Central memory CD8-positive, alpha-beta T cell (primary cell): Measurements from ENCODE around the gene COL1A2.

Experiments
- ATAC-seq: fragments of 150-1000 bp; cut with Tn5 transposase; replicated peaks from 2 replicates; pipeline ENCODE4 v1.10.0; 2022; ENCODE audit warnings: mild to moderate bottlenecking, moderate FRiP score, moderate number of reproducible peaks; ENCODE audit not compliant: poor library complexity, severe bottlenecking; ENCODE audit errors: extremely low read depth
- DNase-seq, 2 donors: peaks; one replicate each; pipeline ENCODE4 v3.0.0; 2021; ENCODE audit warnings: low spot score in 2 of 2
- H3K27ac Mint-ChIP-seq: one replicate; pipeline ENCODE4 v1.8.0; 2022; ENCODE audit warnings: low read depth, mild to moderate bottlenecking, moderate library complexity, mixed read lengths
- H3K27me3 Mint-ChIP-seq: one replicate; pipeline ENCODE4 v1.8.0; 2022; ENCODE audit warnings: mixed read lengths
- H3K36me3 Mint-ChIP-seq: one replicate; pipeline ENCODE4 v1.8.0; 2022; ENCODE audit warnings: mild to moderate bottlenecking, moderate library complexity, mixed read lengths; ENCODE audit not compliant: insufficient read depth
- H3K4me1 Mint-ChIP-seq: one replicate; pipeline ENCODE4 v1.8.0; 2022; ENCODE audit warnings: mixed read lengths
- H3K4me3 Mint-ChIP-seq: one replicate; pipeline ENCODE4 v1.8.0; 2022; ENCODE audit warnings: mild to moderate bottlenecking, moderate library complexity, mixed read lengths
- H3K9me3 Mint-ChIP-seq: one replicate; pipeline ENCODE4 v1.8.0; 2022; ENCODE audit warnings: mixed read lengths

Gene COL1A2

GRCh38 chr7:94366832-94367231, 27.9 kb upstream of the COL1A2 start:
- no peaks in the 10 kb centered on the region for H3K36me3 Mint-ChIP-seq
- no peak for DNase-seq
- no peak overlapping the region for H3K27ac Mint-ChIP-seq
- ATAC-seq, result no peak
- no peaks in the 10 kb centered on the region for H3K27me3 Mint-ChIP-seq
- H3K4me3 Mint-ChIP-seq, result no peak overlapping the region
- no peaks in the 10 kb centered on the region for H3K9me3 Mint-ChIP-seq
- no peaks in the 10 kb centered on the region for H3K4me1 Mint-ChIP-seq

- DNase-seq (no peak), ATAC-seq (no peak)
- no peaks in the 10 kb centered on the region for H3K36me3 Mint-ChIP-seq
- no peak overlapping the region for H3K4me3 Mint-ChIP-seq
- no peaks in the 10 kb centered on the region for H3K27me3 Mint-ChIP-seq
- H3K4me1 Mint-ChIP-seq, result no peaks in the 10 kb centered on the region
- no peak overlapping the region for H3K27ac Mint-ChIP-seq
- H3K9me3 Mint-ChIP-seq, result no peaks in the 10 kb centered on the region
Measured at GRCh38 chr7:94367949-94368348, 26.7 kb upstream of the COL1A2 start.

DNA sequence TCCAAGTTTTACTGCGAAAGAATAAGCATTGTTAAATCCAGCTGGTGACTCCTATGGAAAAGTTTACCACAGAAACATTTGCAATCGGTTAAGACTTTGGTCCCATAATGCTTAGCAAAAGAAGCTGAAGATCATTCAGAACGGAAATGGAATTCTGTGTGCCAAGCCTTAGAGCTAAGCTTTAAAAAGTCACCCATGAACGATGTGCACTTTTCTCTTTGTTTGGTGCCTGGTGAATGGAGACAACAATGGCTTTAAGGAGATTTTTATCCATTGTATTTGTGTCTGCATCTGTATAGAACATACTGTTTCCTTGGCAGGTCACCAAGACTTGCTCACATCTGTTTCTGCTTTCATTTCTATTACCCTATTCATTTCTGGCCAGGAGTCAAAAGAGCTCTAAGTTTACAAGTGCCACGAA, 26.3 kb upstream of the COL1A2 start:
- no peaks in the 10 kb centered on the region for H3K4me1 Mint-ChIP-seq
- no peak overlapping the region for H3K27ac Mint-ChIP-seq
- H3K36me3 Mint-ChIP-seq, result no peaks in the 10 kb centered on the region
- DNase-seq (no peak), ATAC-seq (no peak)
- H3K9me3 Mint-ChIP-seq, result no peaks in the 10 kb centered on the region
- H3K4me3 Mint-ChIP-seq, result no peak overlapping the region
- no peaks in the 10 kb centered on the region for H3K27me3 Mint-ChIP-seq

DNA sequence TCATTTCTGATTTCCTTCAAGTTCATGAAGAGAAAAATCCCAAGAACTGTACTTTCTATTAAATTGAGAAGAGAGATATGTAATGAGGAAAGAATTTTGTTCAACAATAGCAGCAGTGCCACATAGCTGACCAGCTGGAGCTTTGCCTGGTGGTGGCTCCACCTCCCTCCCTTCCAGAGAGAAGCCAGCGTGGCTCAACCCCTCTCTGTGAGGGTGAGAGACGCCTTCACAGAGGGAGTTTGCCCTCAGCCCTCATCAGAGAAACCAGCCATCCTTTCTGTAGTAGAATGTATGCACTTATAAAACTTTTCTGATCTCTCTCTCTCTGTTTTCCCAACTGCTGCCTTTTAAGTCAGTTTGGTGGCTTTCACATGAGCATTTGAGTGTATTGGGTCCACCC, 20.5 kb upstream of the COL1A2 start:
- Mint-ChIP-seq H3K27me3 (no peaks in the 10 kb centered on the region), H3K36me3 (no peaks in the 10 kb centered on the region), H3K4me1 (no peaks in the 10 kb centered on the region), H3K9me3 (no peaks in the 10 kb centered on the region), H3K27ac (no peak overlapping the region), H3K4me3 (no peak overlapping the region)
- no peak for ATAC-seq
- DNase-seq, result no peak

- ATAC-seq, result no peak
- Mint-ChIP-seq H3K4me1 (no peaks in the 10 kb centered on the region), H3K27me3 (no peaks in the 10 kb centered on the region), H3K27ac (no peak overlapping the region), H3K9me3 (no peaks in the 10 kb centered on the region), H3K4me3 (no peak overlapping the region), H3K36me3 (no peaks in the 10 kb centered on the region)
- no peak for DNase-seq
Measured at GRCh38 chr7:94374721-94375566, 19.8 kb upstream of the COL1A2 start.

DNA sequence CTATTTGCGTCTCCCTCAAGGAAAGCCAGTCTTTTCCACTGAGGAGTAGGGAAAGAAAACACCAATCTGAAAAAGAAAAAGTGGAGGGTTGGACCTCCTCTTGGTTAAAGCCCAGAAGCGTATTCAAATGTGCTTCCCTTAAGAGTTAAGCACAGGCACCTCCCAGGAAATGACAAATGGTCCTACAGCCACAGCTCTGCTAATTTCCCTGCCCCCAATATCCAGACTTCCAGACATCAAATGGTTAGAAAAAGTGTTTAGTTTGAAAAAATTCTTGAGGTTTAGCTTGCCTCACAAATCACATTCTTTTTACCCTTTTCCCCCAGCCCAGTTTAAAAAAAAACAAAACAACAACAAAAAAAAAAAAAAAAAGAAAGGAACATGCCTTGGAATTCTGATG, 19.0 kb upstream of the COL1A2 start:
- Mint-ChIP-seq H3K27me3 (no peaks in the 10 kb centered on the region), H3K4me1 (no peaks in the 10 kb centered on the region), H3K4me3 (no peak overlapping the region), H3K36me3 (no peaks in the 10 kb centered on the region), H3K27ac (no peak overlapping the region), H3K9me3 (no peaks in the 10 kb centered on the region)
- no peak for DNase-seq
- ATAC-seq, result no peak

- no peak for ATAC-seq
- Mint-ChIP-seq H3K4me3 (no peak overlapping the region), H3K4me1 (no peaks in the 10 kb centered on the region), H3K9me3 (no peaks in the 10 kb centered on the region), H3K36me3 (no peaks in the 10 kb centered on the region), H3K27me3 (no peaks in the 10 kb centered on the region), H3K27ac (no peak overlapping the region)
- no peak for DNase-seq
Measured at GRCh38 chr7:94376281-94376680, 18.4 kb upstream of the COL1A2 start.

DNA sequence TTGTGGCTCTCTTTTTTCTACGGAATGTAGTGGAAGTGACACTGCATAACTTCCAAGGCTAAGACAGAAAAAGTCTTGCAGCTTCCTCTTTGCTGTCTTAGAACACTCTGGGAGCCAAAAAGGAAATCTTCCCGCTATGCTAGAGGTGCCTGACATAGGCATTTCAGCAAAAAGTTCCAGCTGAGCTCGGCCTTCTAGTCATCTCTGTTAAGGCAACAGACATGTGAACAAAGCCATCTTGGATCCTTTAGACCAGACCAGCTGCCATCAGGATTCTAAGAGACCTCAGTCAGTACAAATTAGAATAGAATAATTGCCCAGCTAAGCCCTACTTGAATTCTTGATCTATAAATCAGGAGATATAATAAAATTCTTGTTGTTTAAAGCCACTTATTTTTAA, 16.3 kb upstream of the COL1A2 start:
- H3K27ac Mint-ChIP-seq, result no peak overlapping the region
- ATAC-seq (no peak), DNase-seq (no peak)
- no peak overlapping the region for H3K4me3 Mint-ChIP-seq
- no peaks in the 10 kb centered on the region for H3K9me3 Mint-ChIP-seq
- H3K36me3 Mint-ChIP-seq, result no peaks in the 10 kb centered on the region
- no peaks in the 10 kb centered on the region for H3K27me3 Mint-ChIP-seq
- H3K4me1 Mint-ChIP-seq, result no peaks in the 10 kb centered on the region

DNA sequence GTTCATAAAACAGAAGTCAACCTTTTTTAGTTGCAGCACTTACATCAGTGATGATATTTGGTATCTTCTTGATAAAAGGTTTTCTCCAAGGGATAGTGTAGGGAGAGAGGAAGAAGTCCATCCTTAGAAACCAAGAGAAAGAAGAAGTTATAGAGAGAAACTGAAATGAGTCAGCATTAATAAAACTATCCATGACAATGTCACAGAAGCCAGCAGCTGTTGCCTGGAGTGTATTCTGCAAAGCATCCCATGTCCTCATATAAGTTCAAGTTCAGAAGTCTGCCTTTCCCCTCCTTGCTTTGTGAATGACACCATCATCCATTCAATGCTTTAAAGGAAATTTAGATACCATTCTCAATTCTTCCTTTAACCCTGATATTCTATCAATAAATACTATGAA, 14.4 kb upstream of the COL1A2 start:
- H3K27me3 Mint-ChIP-seq, result no peaks in the 10 kb centered on the region
- no peaks in the 10 kb centered on the region for H3K36me3 Mint-ChIP-seq
- no peaks in the 10 kb centered on the region for H3K4me1 Mint-ChIP-seq
- H3K27ac Mint-ChIP-seq, result no peak overlapping the region
- ATAC-seq (no peak), DNase-seq (no peak)
- no peak overlapping the region for H3K4me3 Mint-ChIP-seq
- H3K9me3 Mint-ChIP-seq, result no peaks in the 10 kb centered on the region

DNA sequence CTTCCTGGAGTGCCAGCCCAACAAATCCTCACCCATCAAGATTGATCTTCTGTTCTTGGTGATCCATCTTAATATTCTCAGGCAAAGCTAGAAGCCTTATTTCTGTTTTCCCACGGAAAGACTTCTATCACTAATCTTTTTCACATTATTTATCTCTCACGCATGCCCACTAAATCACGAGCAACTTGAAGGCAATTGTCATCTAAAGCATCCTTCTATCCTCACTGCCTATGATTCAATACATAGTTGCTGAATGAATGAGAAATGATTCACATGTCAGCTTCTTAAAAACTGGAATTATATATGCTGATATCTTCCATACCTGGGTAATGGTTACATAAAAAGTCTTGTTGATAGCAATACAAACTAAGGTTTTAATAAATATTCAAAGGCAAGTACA, 12.6 kb upstream of the COL1A2 start:
- Mint-ChIP-seq H3K9me3 (no peaks in the 10 kb centered on the region), H3K4me1 (no peaks in the 10 kb centered on the region), H3K27ac (no peak overlapping the region), H3K36me3 (no peaks in the 10 kb centered on the region), H3K27me3 (no peaks in the 10 kb centered on the region), H3K4me3 (no peak overlapping the region)
- DNase-seq (no peak), ATAC-seq (no peak)

GRCh38 chr7:94382746-94383145, 11.9 kb upstream of the COL1A2 start:
- no peak for DNase-seq
- Mint-ChIP-seq H3K27ac (no peak overlapping the region), H3K9me3 (no peaks in the 10 kb centered on the region), H3K4me3 (no peak overlapping the region), H3K36me3 (no peaks in the 10 kb centered on the region), H3K27me3 (no peaks in the 10 kb centered on the region), H3K4me1 (no peaks in the 10 kb centered on the region)
- no peak for ATAC-seq

DNA sequence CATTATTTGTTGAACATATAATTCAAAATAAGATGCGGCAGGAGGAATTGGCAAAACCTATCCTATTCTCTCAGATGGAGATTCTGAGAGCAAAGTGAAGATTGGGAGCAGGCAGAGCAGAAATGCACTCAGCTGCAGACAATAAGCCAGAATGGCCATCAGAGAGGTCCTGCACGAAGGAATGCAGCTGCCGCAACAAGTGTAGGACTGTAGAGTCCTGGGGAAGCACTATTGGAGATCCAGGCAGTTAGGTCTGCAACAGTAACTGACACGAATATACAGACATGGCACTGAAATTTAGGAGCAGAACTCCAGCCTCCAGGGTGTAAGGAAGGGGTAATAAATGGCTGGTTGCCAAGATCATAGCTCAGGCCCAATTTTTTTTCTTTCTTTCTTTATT, 10.4 kb upstream of the COL1A2 start:
- H3K4me1 Mint-ChIP-seq, result no peaks in the 10 kb centered on the region
- ATAC-seq, result no peak
- no peak overlapping the region for H3K4me3 Mint-ChIP-seq
- peaks cover 6% of the 10 kb centered on the region for H3K27me3 Mint-ChIP-seq
- H3K9me3 Mint-ChIP-seq, result no peaks in the 10 kb centered on the region
- no peaks in the 10 kb centered on the region for H3K36me3 Mint-ChIP-seq
- no peak for DNase-seq
- H3K27ac Mint-ChIP-seq, result no peak overlapping the region

DNA sequence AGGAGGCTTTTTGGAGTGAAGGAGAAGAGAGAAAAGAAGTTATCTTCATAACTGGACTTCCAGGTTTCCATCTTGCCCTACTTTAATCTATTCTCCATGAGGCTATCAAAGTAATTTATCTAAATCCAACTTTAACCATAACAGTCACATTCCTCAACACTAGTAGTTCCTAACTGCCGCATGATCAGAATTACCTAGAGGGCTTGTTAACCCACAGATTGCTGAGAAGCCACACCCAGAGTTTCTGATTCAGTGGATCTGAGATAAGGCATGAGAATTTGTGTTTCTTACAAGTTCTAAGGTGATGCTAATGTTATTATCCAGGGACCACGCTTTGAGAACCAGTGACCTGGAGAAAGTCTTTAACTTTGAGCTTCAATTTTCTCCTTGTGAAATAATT, 8.3 kb upstream of the COL1A2 start:
- ATAC-seq, result no peak
- DNase-seq, result no peak
- Mint-ChIP-seq H3K4me1 (no peaks in the 10 kb centered on the region), H3K36me3 (no peaks in the 10 kb centered on the region), H3K4me3 (no peak overlapping the region), H3K27me3 (peaks cover 20% of the 10 kb centered on the region), H3K27ac (no peak overlapping the region), H3K9me3 (no peaks in the 10 kb centered on the region)
